Breast epithelium (tissue), 3 donors: ENCODE measurements around the gene ARL4C.

Source experiments
- POLR2A ChIP-seq: fragments of 450-650 bp; IDR thresholded peaks from one replicate; pipeline ENCODE4 v1.6.1; 2016; ENCODE audit warnings: antibody characterized with exemption, mild to moderate bottlenecking, moderate library complexity
- TF ChIP-seq, protein P1 (sequence below), 3 donors: fragments of 450-650 bp; IDR thresholded peaks; one replicate each; pipeline ENCODE4 v1.5.1; 2016 to 2017; ENCODE audit warnings: antibody characterized with exemption in 3 of 3, mild to moderate bottlenecking in 3 of 3, moderate library complexity in 3 of 3

DNA sequence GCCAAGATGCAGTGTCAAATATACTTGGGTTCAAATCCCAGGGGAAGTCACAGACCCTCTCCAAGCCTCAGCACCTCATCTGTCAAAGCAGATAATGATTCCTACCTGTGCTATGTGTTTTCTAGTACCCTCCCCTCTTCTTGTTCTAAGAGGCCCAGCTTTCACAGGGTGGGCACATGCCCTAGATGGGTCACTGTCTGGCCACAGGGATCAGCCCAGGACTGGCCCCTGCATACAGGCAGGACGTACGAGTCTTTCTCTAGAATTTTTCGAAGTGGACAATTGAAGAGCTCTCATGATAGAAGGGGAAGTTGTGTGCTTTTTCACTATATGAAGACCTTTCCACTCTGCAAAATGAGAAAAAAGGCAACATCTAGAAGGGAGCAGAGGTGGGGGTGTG lies 22.2 kb downstream of the ARL4C start:
- TF ChIP-seq POLR2A, result no peak
- TF ChIP-seq, protein P1, sequence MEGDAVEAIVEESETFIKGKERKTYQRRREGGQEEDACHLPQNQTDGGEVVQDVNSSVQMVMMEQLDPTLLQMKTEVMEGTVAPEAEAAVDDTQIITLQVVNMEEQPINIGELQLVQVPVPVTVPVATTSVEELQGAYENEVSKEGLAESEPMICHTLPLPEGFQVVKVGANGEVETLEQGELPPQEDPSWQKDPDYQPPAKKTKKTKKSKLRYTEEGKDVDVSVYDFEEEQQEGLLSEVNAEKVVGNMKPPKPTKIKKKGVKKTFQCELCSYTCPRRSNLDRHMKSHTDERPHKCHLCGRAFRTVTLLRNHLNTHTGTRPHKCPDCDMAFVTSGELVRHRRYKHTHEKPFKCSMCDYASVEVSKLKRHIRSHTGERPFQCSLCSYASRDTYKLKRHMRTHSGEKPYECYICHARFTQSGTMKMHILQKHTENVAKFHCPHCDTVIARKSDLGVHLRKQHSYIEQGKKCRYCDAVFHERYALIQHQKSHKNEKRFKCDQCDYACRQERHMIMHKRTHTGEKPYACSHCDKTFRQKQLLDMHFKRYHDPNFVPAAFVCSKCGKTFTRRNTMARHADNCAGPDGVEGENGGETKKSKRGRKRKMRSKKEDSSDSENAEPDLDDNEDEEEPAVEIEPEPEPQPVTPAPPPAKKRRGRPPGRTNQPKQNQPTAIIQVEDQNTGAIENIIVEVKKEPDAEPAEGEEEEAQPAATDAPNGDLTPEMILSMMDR (IDR thresholded peaks at IDR 0.05), result no peak
